Fibroblast of villous mesenchyme (primary cell): ENCODE results near the gene KCNJ13. TPM values are rescaled to one million over a fixed set of nuclear protein-coding genes. Genes with fewer than 3 reads are reported as not detected.

ENCODE experiments used
- DNase-seq: peaks from one replicate; pipeline ENCODE4 v3.0.0-alpha.2; 2010; ENCODE audit warnings: low read depth
- H3K4me3 ChIP-seq: 2 replicates; pipeline ENCODE4 v1.5.1; 2011; ENCODE audit warnings: low read depth, mild to moderate bottlenecking, low read length
- total RNA-seq: library from RNA; depleted of rRNA; stranded (reverse); fragments of >200 nt; gene quantifications from 2 replicates; pipeline ENCODE4 v1.2.3, GENCODE V29; 2012
- TF ChIP-seq, protein P1 (sequence below): IDR thresholded peaks from 2 replicates; pipeline ENCODE4 v1.5.1; 2012; ENCODE audit warnings: low read depth, mild to moderate bottlenecking, low read length; ENCODE audit not compliant: insufficient read depth

The KCNJ13 gene
- total RNA-seq, 1 donor: not detected

GRCh38 chr2:232773815-232774214, 2.5 kb downstream of the KCNJ13 start:
- TF ChIP-seq, protein P1, sequence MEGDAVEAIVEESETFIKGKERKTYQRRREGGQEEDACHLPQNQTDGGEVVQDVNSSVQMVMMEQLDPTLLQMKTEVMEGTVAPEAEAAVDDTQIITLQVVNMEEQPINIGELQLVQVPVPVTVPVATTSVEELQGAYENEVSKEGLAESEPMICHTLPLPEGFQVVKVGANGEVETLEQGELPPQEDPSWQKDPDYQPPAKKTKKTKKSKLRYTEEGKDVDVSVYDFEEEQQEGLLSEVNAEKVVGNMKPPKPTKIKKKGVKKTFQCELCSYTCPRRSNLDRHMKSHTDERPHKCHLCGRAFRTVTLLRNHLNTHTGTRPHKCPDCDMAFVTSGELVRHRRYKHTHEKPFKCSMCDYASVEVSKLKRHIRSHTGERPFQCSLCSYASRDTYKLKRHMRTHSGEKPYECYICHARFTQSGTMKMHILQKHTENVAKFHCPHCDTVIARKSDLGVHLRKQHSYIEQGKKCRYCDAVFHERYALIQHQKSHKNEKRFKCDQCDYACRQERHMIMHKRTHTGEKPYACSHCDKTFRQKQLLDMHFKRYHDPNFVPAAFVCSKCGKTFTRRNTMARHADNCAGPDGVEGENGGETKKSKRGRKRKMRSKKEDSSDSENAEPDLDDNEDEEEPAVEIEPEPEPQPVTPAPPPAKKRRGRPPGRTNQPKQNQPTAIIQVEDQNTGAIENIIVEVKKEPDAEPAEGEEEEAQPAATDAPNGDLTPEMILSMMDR: no peak
- H3K4me3 ChIP-seq: no peak overlapping the region
- DNase-seq: no peak

DNA sequence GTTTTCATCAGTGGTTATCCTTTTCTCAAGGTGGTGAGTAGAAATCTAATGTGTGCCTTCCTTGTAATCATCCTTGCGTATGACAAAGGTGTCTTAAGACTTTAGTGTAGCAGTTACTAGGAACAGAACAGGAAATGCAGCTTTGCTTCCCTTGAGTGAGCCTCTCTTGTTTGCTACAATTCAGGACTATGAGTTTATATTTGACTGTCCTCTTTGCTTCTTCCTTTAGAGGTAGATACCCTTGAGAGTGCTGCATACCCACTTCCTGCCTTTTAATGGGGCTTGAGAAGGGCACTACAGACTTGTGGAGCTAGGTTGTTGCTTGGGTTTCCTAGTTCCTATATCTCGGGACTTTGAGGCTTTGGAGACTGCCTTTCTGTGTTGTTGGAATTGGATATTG, 3.8 kb downstream of the KCNJ13 start:
- DNase-seq: no peak
- TF ChIP-seq, protein P1: no peak
- H3K4me3 ChIP-seq: no peak overlapping the region

DNA sequence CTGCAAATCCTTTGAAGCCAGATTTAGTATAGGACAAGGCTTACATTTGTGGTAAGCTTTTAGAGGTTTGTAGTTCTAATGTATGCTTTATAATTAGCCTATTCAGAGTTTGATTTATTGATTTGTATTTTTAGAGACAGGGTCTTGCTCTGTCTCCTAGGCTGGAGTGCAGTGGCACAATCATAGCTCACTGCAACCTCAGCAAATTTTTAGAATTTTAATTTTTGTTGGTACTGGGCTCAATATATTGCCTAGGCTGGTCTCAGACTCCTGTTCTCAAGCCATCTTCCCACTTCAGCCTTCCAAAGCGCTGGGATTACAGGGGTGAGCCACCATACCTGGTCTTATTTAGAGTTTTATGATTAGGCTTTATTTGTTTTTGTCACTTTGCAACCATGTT, 4.5 kb downstream of the KCNJ13 start:
- no peak for DNase-seq
- TF ChIP-seq, protein P1: no peak
- H3K4me3 ChIP-seq: no peak overlapping the region

DNA sequence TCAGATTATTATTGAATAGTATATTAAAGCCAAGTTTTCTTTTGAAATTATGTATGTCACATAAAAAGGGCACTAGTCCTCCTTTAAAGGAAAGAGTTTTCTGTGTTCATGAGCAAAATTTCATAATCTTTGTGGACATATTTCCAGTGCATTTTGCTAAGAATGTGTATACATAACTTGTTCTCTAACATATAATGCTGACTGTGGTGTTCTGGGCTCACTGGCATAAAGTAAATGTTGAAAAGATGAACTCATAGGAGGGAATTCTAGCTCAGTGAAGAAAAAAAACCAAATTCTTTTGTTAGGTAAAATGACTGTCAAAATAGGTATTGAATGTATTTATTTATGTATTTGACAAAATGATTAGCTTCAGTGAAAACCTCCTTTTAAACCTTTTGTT, 6.2 kb downstream of the KCNJ13 start:
- no peak overlapping the region for H3K4me3 ChIP-seq
- no peak for DNase-seq
- TF ChIP-seq, protein P1: no peak

- TF ChIP-seq, protein P1: no peak
- H3K4me3 ChIP-seq: no peak overlapping the region
- no peak for DNase-seq
Measured at GRCh38 chr2:232767866-232768265, 8.5 kb downstream of the KCNJ13 start.

GRCh38 chr2:232761301-232761907, 15.0 kb downstream of the KCNJ13 start:
- DNase-seq: peak; percentile 57
- TF ChIP-seq, protein P1: peak; percentile 68
- H3K4me3 ChIP-seq: no peak overlapping the region

- TF ChIP-seq, protein P1: no peak
- no peak overlapping the region for H3K4me3 ChIP-seq
- DNase-seq: no peak
Measured at GRCh38 chr2:232757905-232758304, 18.5 kb downstream of the KCNJ13 start.
